Cardiac muscle cell (in vitro differentiated cells and primary cell): ENCODE measurements around the gene PDLIM5. TPM values are rescaled to one million over a fixed set of nuclear protein-coding genes. Genes with fewer than 3 reads are reported as not detected.
A peak's percentile ranks its signal among the peaks of the same experiment; 100 is the strongest.
"Not testable (repeated sequence)": the region's sequence is repeated elsewhere in the genome, so short reads cannot be mapped to it uniquely, and the experiment has no call there.

Source experiments
- DNase-seq, 2 donors: peaks; one replicate each; pipeline versions ENCODE4 v3.0.0 to v3.0.0-alpha.2; 2010 to 2017; ENCODE audit warnings: low read depth in 1 of 2, low spot score in 1 of 2
- H3K27ac ChIP-seq: fragments of 200-600 bp; sonication (generic); 2 replicates; pipeline ENCODE4 v1.5.1; 2016
- H3K27me3 ChIP-seq: fragments of 200-600 bp; sonication (generic); 2 replicates; pipeline ENCODE4 v1.6.0; 2016; ENCODE audit warnings: control low read depth
- H3K36me3 ChIP-seq: fragments of 200-600 bp; sonication (generic); 2 replicates; pipeline ENCODE4 v1.5.1; 2016; ENCODE audit warnings: control low read depth
- H3K4me1 ChIP-seq: fragments of 200-600 bp; sonication (generic); 2 replicates; pipeline ENCODE4 v1.8.1; 2017; ENCODE audit warnings: low read depth, mild to moderate bottlenecking, mixed run types
- H3K4me3 ChIP-seq: fragments of 200-600 bp; sonication (generic); 2 replicates; pipeline ENCODE4 v1.5.1; 2016; ENCODE audit warnings: mild to moderate bottlenecking
- H3K9me3 ChIP-seq: fragments of 200-600 bp; sonication (generic); 2 replicates; pipeline ENCODE4 v1.5.1; 2017; ENCODE audit warnings: low read depth, mild to moderate bottlenecking, control low read depth
- CTCF ChIP-seq: IDR thresholded peaks from 2 replicates; pipeline ENCODE4 v1.5.1; 2012; ENCODE audit warnings: low read depth, mild to moderate bottlenecking, low read length
- polyA plus RNA-seq: library from polyadenylated mRNA; unstranded; fragments of >200 nt; fragmentation: Nextera tagmentation; extraction: Ambion mirVana; gene quantifications from 2 replicates; pipeline ENCODE4 v1.2.1, GENCODE V29; 2016
- total RNA-seq: library from RNA; depleted of rRNA; stranded (reverse); fragments of >200 nt; gene quantifications from 2 replicates; pipeline ENCODE4 v1.2.3, GENCODE V29; 2016

Gene PDLIM5
- total and polyA plus RNA-seq, 2 experiments from 2014 or later: 426 to 446 TPM

- TF ChIP-seq CTCF: no peak
- Histone ChIP-seq H3K36me3 (peaks cover 7% of the 10 kb centered on the region), H3K27me3 (no peaks in the 10 kb centered on the region), H3K4me1 (peaks cover 40% of the 10 kb centered on the region), H3K27ac (peak overlapping the region; percentile 68), H3K4me3 (no peak overlapping the region), H3K9me3 (no peaks in the 10 kb centered on the region)
- DNase-seq: peak; percentile 30 to 94
Measured at GRCh38 chr4:94507708-94508107, 56.0 kb downstream of the PDLIM5 start.

- H3K4me3 ChIP-seq: no peak overlapping the region
- H3K27ac ChIP-seq: peak overlapping the region; percentile 68
- H3K36me3 ChIP-seq: peaks cover 7% of the 10 kb centered on the region
- peaks cover 40% of the 10 kb centered on the region for H3K4me1 ChIP-seq
- DNase-seq: peak in 1 of 2 donors; percentile 64
- H3K27me3 ChIP-seq: no peaks in the 10 kb centered on the region
- no peak for TF ChIP-seq CTCF
- no peaks in the 10 kb centered on the region for H3K9me3 ChIP-seq
Measured at GRCh38 chr4:94508296-94508695, 56.6 kb downstream of the PDLIM5 start.

GRCh38 chr4:94508806-94509205 is 57.1 kb downstream of the PDLIM5 start:
- no peak overlapping the region for H3K4me3 ChIP-seq
- H3K36me3 ChIP-seq: peaks cover 7% of the 10 kb centered on the region
- no peaks in the 10 kb centered on the region for H3K27me3 ChIP-seq
- DNase-seq: peak in 1 of 2 donors; percentile 32
- peaks cover 40% of the 10 kb centered on the region for H3K4me1 ChIP-seq
- H3K9me3 ChIP-seq: no peaks in the 10 kb centered on the region
- H3K27ac ChIP-seq: peak overlapping the region; percentile 68
- TF ChIP-seq CTCF: no peak

GRCh38 chr4:94511591-94511990 is 59.8 kb downstream of the PDLIM5 start:
- Histone ChIP-seq H3K27me3 (no peaks in the 10 kb centered on the region), H3K36me3 (peaks cover 7% of the 10 kb centered on the region), H3K27ac (no peak overlapping the region), H3K4me3 (no peak overlapping the region), H3K9me3 (no peaks in the 10 kb centered on the region), H3K4me1 (peaks cover 41% of the 10 kb centered on the region)
- DNase-seq: no peak
- no peak for TF ChIP-seq CTCF

GRCh38 chr4:94513532-94513931 is 61.8 kb downstream of the PDLIM5 start:
- not testable (repeated sequence) for H3K4me3 ChIP-seq, H3K27ac ChIP-seq, DNase-seq, H3K9me3 ChIP-seq, H3K27me3 ChIP-seq, H3K36me3 ChIP-seq
- H3K4me1 ChIP-seq: peaks cover 35% of the 10 kb centered on the region

- H3K4me1 ChIP-seq: peaks cover 43% of the 10 kb centered on the region
- no peaks in the 10 kb centered on the region for H3K27me3 ChIP-seq
- no peaks in the 10 kb centered on the region for H3K9me3 ChIP-seq
- H3K27ac ChIP-seq: peak overlapping the region; percentile 81
- no peak overlapping the region for H3K4me3 ChIP-seq
- no peak for TF ChIP-seq CTCF
- DNase-seq: peak in 1 of 2 donors; percentile 48
- peaks cover 3% of the 10 kb centered on the region for H3K36me3 ChIP-seq
Measured at GRCh38 chr4:94515365-94515764, 63.6 kb downstream of the PDLIM5 start.
